IPS DF 6.9 (cell line): ENCODE measurements around the gene PHACTR4.
A peak's percentile ranks its signal among the peaks of the same experiment; 100 is the strongest.

Experiments used
- DNase-seq: peaks from one replicate; pipeline ENCODE4 v3.0.0-alpha.2; 2013; ENCODE audit warnings: low read depth, low spot score
- H3K27ac ChIP-seq: one replicate; pipeline ENCODE4 v1.5.1; 2013; ENCODE audit warnings: low read length, control low read depth
- H3K27me3 ChIP-seq: 2 replicates; pipeline ENCODE4 v1.6.1; 2013; ENCODE audit warnings: mild to moderate bottlenecking, low read length; ENCODE audit not compliant: control insufficient read depth, insufficient read depth
- H3K36me3 ChIP-seq: 2 replicates; pipeline ENCODE4 v1.6.1; 2013; ENCODE audit warnings: low read length; ENCODE audit not compliant: control insufficient read depth, insufficient read depth
- H3K4me1 ChIP-seq: 2 replicates; pipeline ENCODE4 v1.6.1; 2013; ENCODE audit warnings: low read length; ENCODE audit not compliant: control insufficient read depth, insufficient read depth
- H3K4me3 ChIP-seq: 2 replicates; pipeline ENCODE4 v1.5.1; 2013; ENCODE audit warnings: mild to moderate bottlenecking, low read length
- H3K9me3 ChIP-seq: 2 replicates; pipeline ENCODE4 v1.6.1; 2013; ENCODE audit warnings: low read length, inconsistent platforms; ENCODE audit not compliant: control insufficient read depth, insufficient read depth
- WGBS: extraction: QIAGEN DNeasy Blood & Tissue Kit; methylation state at CpG from one replicate; pipeline ENCODE4 v1.1.7; 2013; ENCODE audit warnings: mixed read lengths, missing lambda C conversion rate; ENCODE audit not compliant: insufficient read length, insufficient coverage; 5-methylcytosine and 5-hydroxymethylcytosine counted together

Gene PHACTR4

GRCh38 chr1:28482138-28482537 lies 112.6 kb downstream of the PHACTR4 start:
- H3K27me3 ChIP-seq = no peaks in the 10 kb centered on the region
- no peak for DNase-seq
- WGBS = no CpG with 5 or more reads among the region's 3 CpGs
- no peak overlapping the region for H3K4me3 ChIP-seq
- no peaks in the 10 kb centered on the region for H3K9me3 ChIP-seq
- H3K36me3 ChIP-seq = peaks cover 20% of the 10 kb centered on the region; the same call in 1 of the 2 replicates
- H3K4me1 ChIP-seq = no peaks in the 10 kb centered on the region
- H3K27ac ChIP-seq = no peak overlapping the region

GRCh38 chr1:28482702-28483101 lies 113.2 kb downstream of the PHACTR4 start:
- WGBS = no CpG with 5 or more reads among the region's 2 CpGs
- no peak overlapping the region for H3K4me3 ChIP-seq
- no peak overlapping the region for H3K27ac ChIP-seq
- no peaks in the 10 kb centered on the region for H3K4me1 ChIP-seq
- H3K27me3 ChIP-seq = no peaks in the 10 kb centered on the region
- H3K36me3 ChIP-seq = peaks cover 20% of the 10 kb centered on the region; the same call in 1 of the 2 replicates
- DNase-seq = no peak
- H3K9me3 ChIP-seq = no peaks in the 10 kb centered on the region

GRCh38 chr1:28494737-28495136 lies 125.2 kb downstream of the PHACTR4 start:
- no peak for DNase-seq
- Histone ChIP-seq H3K27me3 (no peaks in the 10 kb centered on the region; the same call in 1 of the 2 replicates), H3K9me3 (no peaks in the 10 kb centered on the region), H3K36me3 (peaks cover 11% of the 10 kb centered on the region; the same call in 1 of the 2 replicates), H3K4me3 (no peak overlapping the region), H3K27ac (no peak overlapping the region), H3K4me1 (no peaks in the 10 kb centered on the region)
- WGBS = no CpG with 5 or more reads among the region's 1 CpG

- no peak overlapping the region for H3K4me3 ChIP-seq
- no peaks in the 10 kb centered on the region for H3K9me3 ChIP-seq
- DNase-seq = no peak
- H3K27me3 ChIP-seq = no peaks in the 10 kb centered on the region
- no peak overlapping the region for H3K27ac ChIP-seq
- no peaks in the 10 kb centered on the region for H3K4me1 ChIP-seq
- WGBS = no CpG with 5 or more reads among the region's 4 CpGs
- peaks cover 6% of the 10 kb centered on the region; the same call in 1 of the 2 replicates for H3K36me3 ChIP-seq
Observed at GRCh38 chr1:28499553-28499952, 130.0 kb downstream of the PHACTR4 start.

- WGBS = 100% methylated on average over 1 of the region's 4 CpGs
- Histone ChIP-seq H3K36me3 (peaks cover 7% of the 10 kb centered on the region; the same call in 1 of the 2 replicates), H3K4me1 (no peaks in the 10 kb centered on the region), H3K9me3 (no peaks in the 10 kb centered on the region), H3K27me3 (no peaks in the 10 kb centered on the region), H3K27ac (no peak overlapping the region), H3K4me3 (no peak overlapping the region)
- DNase-seq = no peak
Observed at GRCh38 chr1:28501925-28502324, 132.4 kb downstream of the PHACTR4 start.

- Histone ChIP-seq H3K4me3 (no peak overlapping the region), H3K27ac (no peak overlapping the region), H3K9me3 (no peaks in the 10 kb centered on the region), H3K27me3 (no peaks in the 10 kb centered on the region), H3K4me1 (no peaks in the 10 kb centered on the region), H3K36me3 (peaks cover 15% of the 10 kb centered on the region; the same call in 1 of the 2 replicates)
- DNase-seq = no peak
- 100% methylated on average over 1 of the region's 3 CpGs for WGBS
Observed at GRCh38 chr1:28503117-28503516, 133.6 kb downstream of the PHACTR4 start.

- H3K9me3 ChIP-seq = no peaks in the 10 kb centered on the region
- peak; percentile 99 for DNase-seq
- H3K27ac ChIP-seq = peak within 1 kb of the TSS; percentile 89
- H3K4me3 ChIP-seq = peak within 1 kb of the TSS; percentile 83
- H3K27me3 ChIP-seq = no peaks in the 10 kb centered on the region
- H3K36me3 ChIP-seq = peaks cover 40% of the 10 kb centered on the region; the same call in 1 of the 2 replicates
- WGBS = no CpG with 5 or more reads among the region's 41 CpGs
- H3K4me1 ChIP-seq = peaks cover 5% of the 10 kb centered on the region; the same call in 1 of the 2 replicates
Observed at GRCh38 chr1:28505406-28506187, 136.1 kb downstream of the PHACTR4 start, which contains the start of gene RCC1. TSS of gene RCC1 (plus strand) at chr1:28506043. CDS start at chr1:28529867, 23,824 bp downstream.

- DNase-seq = no peak
- WGBS = no CpG with 5 or more reads among the region's 14 CpGs
- H3K27me3 ChIP-seq = no peaks in the 10 kb centered on the region
- no peaks in the 10 kb centered on the region for H3K9me3 ChIP-seq
- peak overlapping the region; percentile 83 for H3K4me3 ChIP-seq
- peaks cover 5% of the 10 kb centered on the region; the same call in 1 of the 2 replicates for H3K4me1 ChIP-seq
- H3K36me3 ChIP-seq = peaks cover 45% of the 10 kb centered on the region; the same call in 1 of the 2 replicates
- peak overlapping the region; percentile 89 for H3K27ac ChIP-seq
Observed at GRCh38 chr1:28506907-28507246, 137.3 kb downstream of the PHACTR4 start.

- no peak for DNase-seq
- peak overlapping the region; percentile 89 for H3K27ac ChIP-seq
- H3K36me3 ChIP-seq = peaks cover 45% of the 10 kb centered on the region; the same call in 1 of the 2 replicates
- no CpG with 5 or more reads among the region's 11 CpGs for whole genome bisulfite sequencing
- peak overlapping the region; percentile 83; the same call in 1 of the 2 replicates for H3K4me3 ChIP-seq
- no peaks in the 10 kb centered on the region for H3K27me3 ChIP-seq
- H3K9me3 ChIP-seq = no peaks in the 10 kb centered on the region
- H3K4me1 ChIP-seq = peaks cover 5% of the 10 kb centered on the region; the same call in 1 of the 2 replicates
Observed at GRCh38 chr1:28507247-28507645, 137.7 kb downstream of the PHACTR4 start.

- Histone ChIP-seq H3K4me3 (peak overlapping the region; percentile 83; the same call in 1 of the 2 replicates), H3K9me3 (no peaks in the 10 kb centered on the region), H3K27ac (peak overlapping the region; percentile 89), H3K4me1 (peaks cover 5% of the 10 kb centered on the region; the same call in 1 of the 2 replicates), H3K36me3 (peaks cover 45% of the 10 kb centered on the region; the same call in 1 of the 2 replicates), H3K27me3 (no peaks in the 10 kb centered on the region)
- no CpG with 5 or more reads among the region's 10 CpGs for WGBS
- no peak for DNase-seq
Observed at GRCh38 chr1:28507646-28508434, 138.3 kb downstream of the PHACTR4 start.
